GM12875 (cell line): Measurements from ENCODE around the gene PRR29.
A peak's percentile ranks its signal among the peaks of the same experiment; 100 is the strongest.

Experiments
- H3K4me3 ChIP-seq: one replicate; pipeline ENCODE4 v1.5.1; 2011; ENCODE audit warnings: low read depth, low read length, control low read depth
- TF ChIP-seq, protein P1 (sequence below): IDR thresholded peaks from 2 replicates; pipeline ENCODE4 v1.5.1; 2011; ENCODE audit warnings: low read depth, mild to moderate bottlenecking, control low read depth, inconsistent platforms, low read length, moderate library complexity, borderline replicate concordance; ENCODE audit not compliant: insufficient read depth

Gene PRR29

DNA sequence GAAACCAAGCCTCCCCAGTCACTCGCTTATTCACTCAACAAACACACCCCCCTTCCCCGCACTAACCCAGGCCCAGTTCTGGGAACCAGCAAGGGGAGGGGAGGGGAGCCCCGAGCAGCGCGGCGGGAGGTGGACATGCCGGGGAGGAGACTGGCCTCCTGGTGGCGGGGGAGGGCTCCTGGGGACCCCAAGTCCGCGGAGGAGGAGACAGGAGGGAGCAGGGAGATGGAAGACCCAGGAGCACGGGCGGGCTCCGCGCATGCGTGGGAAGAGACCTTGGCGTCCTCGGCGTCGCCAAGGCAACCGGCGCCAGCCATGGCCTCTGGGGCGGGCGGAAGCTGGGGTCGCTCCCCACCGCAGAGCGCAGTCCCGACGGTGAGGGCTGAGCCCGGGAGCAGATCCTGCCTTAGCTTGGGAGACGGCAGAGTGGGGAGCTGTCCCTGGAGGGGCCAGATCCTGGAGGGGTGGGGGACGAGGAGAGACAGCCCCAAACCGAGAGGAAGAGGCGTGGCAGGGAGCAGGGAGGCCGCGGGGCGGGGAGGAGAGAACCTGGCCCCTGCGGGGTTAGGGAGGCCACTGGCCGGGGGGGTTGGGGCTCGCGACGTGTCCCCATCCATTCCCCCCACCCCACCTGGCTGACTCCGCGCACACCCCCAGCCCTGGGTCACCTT is at the start of gene PRR29:
TSS of gene PRR29 (plus strand) at position 302 of the 671 bp plus-strand sequence. CDS start at position 316, 14 bp downstream.
- TF ChIP-seq, protein P1, sequence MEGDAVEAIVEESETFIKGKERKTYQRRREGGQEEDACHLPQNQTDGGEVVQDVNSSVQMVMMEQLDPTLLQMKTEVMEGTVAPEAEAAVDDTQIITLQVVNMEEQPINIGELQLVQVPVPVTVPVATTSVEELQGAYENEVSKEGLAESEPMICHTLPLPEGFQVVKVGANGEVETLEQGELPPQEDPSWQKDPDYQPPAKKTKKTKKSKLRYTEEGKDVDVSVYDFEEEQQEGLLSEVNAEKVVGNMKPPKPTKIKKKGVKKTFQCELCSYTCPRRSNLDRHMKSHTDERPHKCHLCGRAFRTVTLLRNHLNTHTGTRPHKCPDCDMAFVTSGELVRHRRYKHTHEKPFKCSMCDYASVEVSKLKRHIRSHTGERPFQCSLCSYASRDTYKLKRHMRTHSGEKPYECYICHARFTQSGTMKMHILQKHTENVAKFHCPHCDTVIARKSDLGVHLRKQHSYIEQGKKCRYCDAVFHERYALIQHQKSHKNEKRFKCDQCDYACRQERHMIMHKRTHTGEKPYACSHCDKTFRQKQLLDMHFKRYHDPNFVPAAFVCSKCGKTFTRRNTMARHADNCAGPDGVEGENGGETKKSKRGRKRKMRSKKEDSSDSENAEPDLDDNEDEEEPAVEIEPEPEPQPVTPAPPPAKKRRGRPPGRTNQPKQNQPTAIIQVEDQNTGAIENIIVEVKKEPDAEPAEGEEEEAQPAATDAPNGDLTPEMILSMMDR: no peak
- H3K4me3 ChIP-seq: peak within 1 kb of the TSS; percentile 41

DNA sequence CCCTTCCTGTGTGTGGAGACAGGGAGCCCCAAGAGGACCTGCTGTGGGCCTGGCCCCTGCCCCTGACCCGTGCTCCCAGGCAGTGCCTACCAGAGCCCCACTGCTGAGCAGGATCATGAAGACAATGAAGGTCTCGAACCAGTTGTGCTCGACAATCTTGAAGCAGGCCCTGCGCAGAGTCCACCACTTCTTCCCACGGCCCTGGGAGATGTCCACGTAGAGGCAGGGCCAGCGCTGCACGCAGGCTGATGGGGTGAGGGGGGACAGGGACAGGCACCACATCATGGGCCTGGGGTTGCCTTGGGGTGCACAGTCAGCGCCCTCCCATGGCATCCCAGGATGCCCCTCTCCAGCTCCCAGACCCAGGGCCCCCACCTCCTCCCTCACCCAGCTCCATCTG is 49.6 kb upstream of the PRR29 start:
- no peak overlapping the region for H3K4me3 ChIP-seq
- TF ChIP-seq, protein P1: no peak

DNA sequence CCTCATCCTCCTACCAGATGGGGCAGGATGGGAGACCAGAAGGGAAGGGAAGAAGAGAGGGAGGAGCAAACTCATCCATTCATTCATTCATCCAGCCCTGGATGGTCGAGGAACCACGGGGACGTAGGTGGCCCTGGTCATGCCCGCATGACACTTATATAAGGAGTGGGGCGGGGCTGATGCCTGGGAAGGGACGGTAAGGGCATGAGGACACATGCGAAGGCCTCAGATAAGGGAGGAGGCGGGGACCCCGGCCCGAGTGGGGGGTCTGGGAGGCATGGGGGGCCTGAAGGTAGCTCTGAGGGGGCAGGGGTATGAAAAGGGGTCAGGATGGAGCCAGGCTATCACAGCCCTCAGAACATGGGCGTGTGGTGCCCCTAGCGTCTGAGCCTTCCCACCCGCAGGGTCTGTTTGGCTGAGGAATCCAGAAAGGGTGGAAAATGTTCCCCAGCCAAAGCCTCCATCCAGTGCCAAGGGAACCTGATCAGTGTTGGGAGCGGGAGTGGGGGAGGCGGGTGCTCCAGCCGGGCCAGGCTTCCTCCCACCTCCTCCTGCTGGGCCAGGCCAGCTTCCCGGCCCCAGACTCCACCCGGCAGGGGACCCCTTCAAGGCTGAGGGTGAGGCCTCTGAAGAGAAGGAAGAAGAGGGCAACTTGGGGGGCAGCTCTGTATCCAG is 48.4 kb upstream of the PRR29 start:
- H3K4me3 ChIP-seq: no peak overlapping the region
- TF ChIP-seq, protein P1: no peak

DNA sequence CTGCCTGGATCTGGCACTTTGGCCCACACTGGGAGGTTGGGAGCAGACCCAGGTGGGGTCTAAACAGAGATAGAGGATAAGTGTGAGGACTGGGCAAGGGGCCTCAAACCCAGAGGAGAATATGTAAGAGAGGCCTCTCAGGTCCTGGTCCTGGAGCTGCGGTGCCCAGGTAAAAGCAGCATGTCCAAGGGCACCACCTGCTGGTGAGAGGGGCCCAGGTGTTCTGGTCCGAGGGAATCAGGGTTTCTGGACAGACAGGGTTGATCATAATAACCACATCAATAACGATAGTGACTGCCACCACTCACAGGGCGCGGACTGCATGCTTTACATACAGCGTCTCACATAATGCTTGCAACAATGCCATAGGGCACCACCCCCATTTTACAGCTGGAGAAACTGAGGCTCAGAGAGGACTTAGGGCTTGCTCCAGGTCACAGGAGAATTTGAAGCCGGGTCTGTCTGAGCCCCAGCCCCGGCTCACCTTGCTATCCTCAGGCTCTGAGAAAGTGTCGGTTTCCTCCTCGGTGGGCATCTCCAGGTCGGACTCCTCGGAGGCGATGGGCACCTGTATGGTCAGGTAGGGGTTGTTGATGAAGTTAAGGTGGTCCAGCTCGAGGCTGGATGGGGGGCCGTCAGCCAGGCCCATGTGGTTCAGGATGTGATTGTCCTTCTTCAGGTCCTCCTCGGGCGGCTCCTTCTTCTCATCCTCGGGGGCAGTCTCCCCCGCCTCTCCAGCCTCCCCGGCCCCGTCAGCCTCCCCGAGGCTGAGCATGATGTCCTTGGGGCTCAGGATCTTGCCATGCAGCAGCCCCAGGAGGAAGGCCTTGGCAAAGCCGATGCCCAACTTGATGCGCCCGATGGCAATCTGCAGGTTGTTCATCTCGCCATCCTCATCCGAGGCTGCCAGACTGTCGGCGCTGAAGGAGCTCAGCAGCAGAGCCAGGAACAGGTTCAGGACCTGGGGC is 46.9 kb upstream of the PRR29 start:
- H3K4me3 ChIP-seq: no peak overlapping the region
- TF ChIP-seq, protein P1: peak; percentile 78

DNA sequence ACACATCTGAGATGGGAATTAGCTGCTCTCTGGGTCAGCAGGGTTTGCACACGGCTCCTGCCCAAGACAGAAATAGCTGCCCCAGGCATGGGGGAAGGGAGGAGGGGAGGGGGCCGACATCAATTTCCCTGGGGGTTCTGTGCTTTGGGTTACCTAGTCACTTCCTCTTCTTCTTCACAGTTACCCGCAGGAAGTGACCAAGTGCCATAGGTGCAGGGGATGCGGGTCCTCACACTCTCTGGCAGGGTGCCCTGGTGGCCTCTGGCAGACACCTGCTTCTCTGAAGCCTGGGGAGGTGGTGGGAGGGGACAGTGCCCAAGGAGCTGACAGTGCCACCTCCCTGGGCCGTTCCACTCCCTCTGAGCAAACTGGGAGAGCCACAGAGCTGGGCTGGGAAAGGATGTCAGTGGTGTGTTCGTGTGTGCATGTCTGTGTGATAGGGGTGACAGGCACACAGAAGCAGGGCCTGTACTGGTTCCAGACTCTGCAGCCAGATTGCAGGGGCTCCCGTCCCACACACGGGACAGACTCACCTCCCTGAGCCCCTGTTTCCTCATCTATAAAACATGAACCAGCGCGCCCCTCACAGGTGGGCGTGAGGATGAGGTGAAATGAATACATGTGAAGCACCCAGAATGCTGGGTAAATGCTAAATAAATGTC is 43.6 kb upstream of the PRR29 start:
- TF ChIP-seq, protein P1: no peak
- H3K4me3 ChIP-seq: no peak overlapping the region

DNA sequence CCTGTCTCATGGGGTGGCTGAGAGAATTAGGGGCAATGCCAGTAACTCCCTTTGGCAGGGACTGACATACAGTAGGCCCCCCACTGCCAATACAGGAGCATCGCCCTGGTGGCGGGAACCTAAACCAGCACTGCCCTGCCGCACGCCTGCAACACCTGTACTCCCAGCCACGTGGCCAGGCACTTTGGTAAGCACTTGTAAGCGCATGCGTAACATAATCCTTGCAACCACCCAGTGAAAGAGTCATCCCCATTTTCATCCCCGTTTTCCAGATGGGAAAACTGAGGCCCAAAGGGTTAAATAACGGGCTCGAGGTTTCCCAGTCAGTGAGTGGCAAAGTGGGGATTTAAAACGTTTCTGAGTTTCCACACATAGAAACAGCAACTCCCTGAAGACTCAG is 42.9 kb upstream of the PRR29 start:
- H3K4me3 ChIP-seq: no peak overlapping the region
- TF ChIP-seq, protein P1: no peak
